HG02610 (cell line): Measurements from ENCODE around the gene COMP.
"Not testable (repeated sequence)": the region's sequence is repeated elsewhere in the genome, so short reads cannot be mapped to it uniquely, and the experiment has no call there.

Experiments used
- ATAC-seq: cut with Tn5 transposase; IDR thresholded peaks from one replicate; pipeline ENCODE4 v1.9.1; 2021; ENCODE audit warnings: mild to moderate bottlenecking, moderate library complexity; ENCODE audit not compliant: unreplicated experiment

The COMP gene

GRCh38 chr19:18790566-18791314 lies at the start of gene COMP:
Gene COMP (minus strand): TSS chr19:18791305. CDS start chr19:18791269, 36 bp downstream.
- no peak for ATAC-seq

- no peak for ATAC-seq
Measured at GRCh38 chr19:18840288-18841267, 49.5 kb upstream of the COMP start.

GRCh38 chr19:18839465-18840287 lies 48.6 kb upstream of the COMP start:
- ATAC-seq = no peak

DNA sequence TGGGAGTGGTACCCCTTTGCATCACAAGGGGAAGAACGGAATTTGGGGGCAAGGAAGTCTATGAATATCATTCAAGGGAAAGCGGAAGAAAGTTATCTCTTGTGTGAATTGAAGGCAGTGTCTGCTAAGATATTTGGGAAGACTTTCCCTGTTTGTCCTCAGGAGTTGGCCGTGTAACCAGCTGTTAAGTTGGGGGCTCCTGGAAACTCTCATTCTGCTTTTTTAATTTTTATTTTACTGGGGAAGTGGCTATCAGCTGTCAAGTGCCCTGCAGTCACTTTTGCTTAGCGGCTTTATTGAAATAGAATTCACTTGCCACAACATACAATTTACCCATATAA lies 43.5 kb upstream of the COMP start:
- no peak for ATAC-seq

DNA sequence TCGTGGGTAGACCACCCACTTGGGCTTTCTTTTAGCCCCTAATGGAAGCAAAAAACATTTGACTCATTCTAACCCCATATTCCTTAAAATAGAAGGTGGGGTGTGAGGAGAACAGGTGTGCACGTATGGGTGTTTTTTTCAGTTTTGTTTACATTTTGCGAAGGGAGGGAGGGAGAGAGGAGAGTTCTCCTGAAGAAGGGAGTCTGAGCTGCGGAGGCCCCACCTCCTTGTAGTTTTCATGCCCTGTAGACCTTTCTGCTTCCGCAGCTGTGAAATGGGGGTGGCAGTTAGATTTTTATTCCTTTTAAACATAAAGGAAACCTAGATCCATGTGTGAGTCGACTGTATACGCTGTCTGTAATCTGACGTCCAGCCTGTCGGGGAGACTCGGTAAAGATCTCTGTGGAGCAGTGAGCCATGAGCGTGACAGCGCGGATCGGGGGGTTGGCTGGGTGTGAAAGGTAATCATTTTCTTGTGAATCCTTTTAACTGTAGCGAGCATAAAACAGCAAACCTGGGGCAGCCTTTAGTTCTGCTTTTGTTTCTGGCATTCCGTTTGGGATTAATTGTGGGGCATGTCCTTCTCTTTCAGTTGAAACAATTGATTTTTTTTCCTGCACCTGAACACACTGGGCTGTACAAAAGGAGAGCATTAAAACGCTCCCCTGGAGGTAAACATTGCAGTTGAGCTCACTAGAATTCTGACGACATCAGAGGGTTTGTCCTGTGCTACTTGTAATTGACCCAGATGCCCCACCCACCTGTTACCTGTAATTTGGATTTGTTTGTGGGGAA lies 42.9 kb upstream of the COMP start:
- ATAC-seq = no peak

DNA sequence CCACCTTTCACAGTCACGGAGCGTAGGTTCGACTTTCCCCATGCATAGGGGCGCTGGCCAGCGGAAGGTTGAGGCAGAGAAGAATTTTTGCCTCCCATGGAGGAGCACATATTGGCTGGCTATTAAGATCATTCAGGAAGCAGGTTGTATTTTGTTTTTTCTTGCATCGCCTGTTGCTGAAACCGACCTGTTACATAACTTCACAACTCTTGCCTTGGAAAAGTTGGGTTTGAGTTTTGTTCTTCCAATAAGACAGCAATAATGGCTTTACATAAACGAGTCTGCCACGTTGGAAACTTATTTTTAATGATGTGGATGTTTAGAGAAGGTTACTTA lies 42.0 kb upstream of the COMP start:
- no peak for ATAC-seq

DNA sequence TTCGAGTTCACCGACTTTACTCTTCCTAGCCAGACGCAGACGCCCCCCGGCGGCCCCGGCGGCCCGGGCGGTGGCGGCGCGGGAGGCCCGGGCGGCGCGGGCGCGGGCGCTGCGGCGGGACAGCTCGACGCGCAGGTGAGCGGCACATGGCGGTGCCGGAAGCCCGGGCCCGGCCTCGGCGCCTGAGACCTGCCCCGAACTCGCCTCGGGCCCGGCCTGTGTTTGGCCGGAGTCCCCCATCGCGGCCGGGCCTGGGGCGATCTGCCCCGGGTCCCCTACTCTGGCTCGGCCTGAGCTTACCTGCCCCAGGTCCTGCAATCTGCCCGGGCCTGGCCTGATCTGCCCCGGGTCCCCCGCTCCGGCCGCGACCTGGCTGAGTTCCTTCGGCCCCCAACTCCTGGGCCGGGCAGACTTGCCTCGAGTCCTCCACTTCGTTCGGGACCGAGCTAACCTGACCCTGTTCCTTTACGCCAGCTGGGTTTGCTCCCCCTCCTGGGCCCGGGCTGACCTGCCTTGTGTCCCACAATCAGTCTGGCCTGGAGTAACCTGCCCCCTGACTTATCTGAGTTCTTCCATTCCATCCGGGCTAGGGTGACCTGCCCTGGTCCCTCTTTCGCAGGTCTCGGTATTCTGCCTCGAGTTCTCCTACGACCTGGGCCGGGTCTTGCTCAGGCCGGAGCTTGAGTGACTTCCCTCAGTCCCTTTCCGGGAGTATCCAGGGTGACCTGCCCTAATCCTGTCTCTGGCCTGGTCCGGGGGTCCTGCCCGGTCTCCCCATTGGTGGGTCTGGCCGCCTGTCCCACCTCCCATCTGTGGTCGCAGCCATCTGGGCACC lies 41.4 kb upstream of the COMP start:
- ATAC-seq = peak; percentile 29

DNA sequence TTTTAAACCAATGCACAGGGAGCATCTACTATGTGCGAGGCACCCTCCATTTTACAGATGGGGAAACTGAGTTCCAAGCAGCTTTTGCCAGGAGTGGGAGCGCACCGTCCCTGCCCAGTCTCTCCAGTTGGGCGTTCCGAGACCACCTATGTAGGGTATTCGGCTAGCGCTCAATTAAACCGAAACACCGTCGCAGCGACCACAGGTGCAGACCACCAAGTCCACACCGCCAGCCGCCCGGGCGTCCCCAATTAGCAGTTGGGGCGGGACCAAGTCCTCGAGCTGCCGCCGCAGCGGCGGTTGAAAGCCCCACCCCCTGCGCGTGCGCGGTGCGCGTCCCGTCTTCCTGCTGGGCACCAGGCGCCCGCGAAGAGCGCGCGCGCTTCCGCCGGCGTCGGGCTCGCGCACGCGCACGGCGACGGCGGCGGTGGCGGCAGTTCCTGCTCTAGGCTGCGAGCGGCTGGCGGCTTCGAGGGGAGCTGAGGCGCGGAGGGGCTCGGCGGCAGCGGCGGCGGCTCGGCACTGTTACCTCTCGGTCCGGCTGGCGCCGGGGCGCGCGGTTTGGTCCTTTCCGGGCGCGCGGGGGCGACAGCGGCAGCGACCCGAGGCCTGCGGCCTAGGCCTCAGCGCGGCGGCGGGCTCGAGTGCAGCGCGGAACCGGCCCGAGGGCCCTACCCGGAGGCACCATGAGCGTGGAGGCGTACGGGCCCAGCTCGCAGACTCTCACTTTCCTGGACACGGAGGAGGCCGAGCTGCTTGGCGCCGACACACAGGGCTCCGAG lies 40.6 kb upstream of the COMP start, which contains the start of gene UPF1:
TSS of gene UPF1 (plus strand) at position 436 of the 782 bp plus-strand sequence. CDS start at position 687, 251 bp downstream.
- peak; percentile 71 for ATAC-seq

DNA sequence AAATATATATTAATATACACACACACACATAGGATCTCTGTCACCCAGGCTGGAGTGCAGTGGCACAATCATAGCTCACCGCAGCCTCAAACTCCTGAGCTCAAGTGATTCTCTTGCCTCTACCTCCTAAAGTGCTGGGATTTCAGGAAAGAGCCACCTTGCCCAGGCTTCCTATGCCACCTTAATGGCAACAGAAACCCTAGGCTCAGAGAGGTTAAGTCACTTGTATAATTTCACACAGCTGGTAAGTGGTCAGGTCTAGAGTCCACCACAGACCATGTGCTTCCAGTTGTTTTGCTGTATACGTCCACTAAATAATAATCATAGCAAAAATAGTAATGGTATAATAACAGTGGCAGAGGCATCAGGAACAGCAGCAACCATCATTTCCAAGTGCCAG lies 39.4 kb upstream of the COMP start:
- no peak for ATAC-seq

DNA sequence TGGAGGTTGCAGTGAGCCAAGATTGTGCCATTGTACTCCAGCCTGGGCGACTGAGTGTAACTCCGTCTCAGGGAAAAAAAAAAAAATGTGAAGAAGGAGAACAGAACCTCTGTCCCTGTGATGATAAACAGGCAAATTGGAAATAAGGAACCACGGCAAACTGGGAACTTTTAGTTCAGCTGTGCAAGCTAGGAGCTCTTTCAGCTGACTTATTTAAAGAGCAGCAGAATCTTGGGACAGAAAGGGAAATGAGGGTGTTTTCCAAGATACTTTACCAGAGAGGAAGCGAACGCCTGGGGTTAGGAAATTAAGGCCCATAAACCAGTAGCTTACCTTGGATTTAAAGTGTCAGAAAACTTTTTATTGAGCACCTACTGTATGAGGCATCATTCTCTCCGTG lies 37.7 kb upstream of the COMP start:
- ATAC-seq = no peak

GRCh38 chr19:18817574-18817973 lies 26.5 kb upstream of the COMP start:
- no peak for ATAC-seq

- ATAC-seq = not testable (repeated sequence)
Measured at GRCh38 chr19:18816645-18817044, 25.5 kb upstream of the COMP start.

GRCh38 chr19:18815673-18816072 lies 24.6 kb upstream of the COMP start:
- no peak for ATAC-seq

GRCh38 chr19:18814063-18814462 lies 23.0 kb upstream of the COMP start:
- no peak for ATAC-seq

- ATAC-seq = not testable (repeated sequence)
Measured at GRCh38 chr19:18811638-18812037, 20.5 kb upstream of the COMP start.

- no peak for ATAC-seq
Measured at GRCh38 chr19:18809149-18809868, 18.2 kb upstream of the COMP start.

GRCh38 chr19:18807861-18808331 lies 16.8 kb upstream of the COMP start:
- ATAC-seq = no peak

GRCh38 chr19:18804643-18805042 lies 13.5 kb upstream of the COMP start:
- no peak for ATAC-seq
